WTC11 (cell line): ENCODE measurements around the gene IFT122. TPM values are rescaled to one million over a fixed set of nuclear protein-coding genes. Genes with fewer than 3 reads are reported as not detected.
A peak's percentile ranks its signal among the peaks of the same experiment; 100 is the strongest.

Experiments used
- ATAC-seq: fragments of 200-7000 bp; cut with Tn5 transposase; 2 replicates; pipeline ENCODE4 v1.10.0; 2021; ENCODE audit warnings: mild to moderate bottlenecking, moderate library complexity
- CTCF ChIA-PET: fragments of 300-600 bp; sonication (Branson Sonifier 250); formaldehyde crosslinking; loops from one replicate; lab custom pipeline; 2021; ENCODE audit warnings: antibody characterized with exemption; lab: Charles Lee
- POLR2A ChIA-PET: fragments of 350-600 bp; sonication (Branson Sonifier 250); formaldehyde crosslinking; loops from one replicate; lab custom pipeline; 2021; ENCODE audit warnings: antibody characterized with exemption; lab: Charles Lee
- DNase-seq: peaks from one replicate; pipeline ENCODE4 v3.0.0; 2021; ENCODE audit warnings: low spot score
- H3K27ac Mint-ChIP-seq: 2 replicates; pipeline ENCODE4 v1.8.0; 2021; ENCODE audit warnings: mixed read lengths
- H3K27me3 Mint-ChIP-seq: 2 replicates; pipeline ENCODE4 v1.8.0; 2021; ENCODE audit warnings: low read depth, mild to moderate bottlenecking, moderate library complexity, mixed read lengths
- H3K36me3 Mint-ChIP-seq: 2 replicates; pipeline ENCODE4 v1.8.0; 2021; ENCODE audit warnings: mixed read lengths
- H3K4me1 Mint-ChIP-seq: 2 replicates; pipeline ENCODE4 v1.8.0; 2022; ENCODE audit warnings: mixed read lengths
- H3K4me3 Mint-ChIP-seq: 2 replicates; pipeline ENCODE4 v1.8.0; 2021; ENCODE audit warnings: mild to moderate bottlenecking, moderate library complexity, mixed read lengths
- H3K9me3 Mint-ChIP-seq: 2 replicates; pipeline ENCODE4 v1.8.0; 2021; ENCODE audit warnings: mixed read lengths
- ATF3 ChIP-seq: sonication (generic); formaldehyde crosslinking; conservative IDR thresholded peaks from 2 replicates; pipeline ENCODE4 v1.8.1; 2022; ENCODE audit warnings: mild to moderate bottlenecking, missing genetic modification reagents
- CREM ChIP-seq: sonication (generic); formaldehyde crosslinking; IDR thresholded peaks from 2 replicates; pipeline ENCODE4 v1.8.1; 2022; ENCODE audit warnings: mild to moderate bottlenecking, missing genetic modification reagents, moderate library complexity
- CTCF ChIP-seq: fragments of 200-600 bp; IDR thresholded peaks from 2 replicates; pipeline ENCODE4 v1.8.0; 2022; ENCODE audit warnings: antibody characterized with exemption
- EMX1 ChIP-seq: fragments of 250-450 bp; sonication (Bioruptor Pico); IDR thresholded peaks from 2 replicates; pipeline ENCODE4 v1.8.0; 2021; ENCODE audit warnings: mild to moderate bottlenecking
- FOXP1 ChIP-seq: sonication (generic); formaldehyde crosslinking; IDR thresholded peaks from 2 replicates; pipeline ENCODE4 v1.8.0; 2022; ENCODE audit warnings: missing genetic modification reagents, mild to moderate bottlenecking, moderate library complexity, borderline replicate concordance
- GABPB1 ChIP-seq: sonication (generic); formaldehyde crosslinking; IDR thresholded peaks from 2 replicates; pipeline ENCODE4 v1.8.1; 2023; ENCODE audit warnings: mild to moderate bottlenecking, missing genetic modification reagents
- GRHL2 ChIP-seq: fragments of 250-450 bp; sonication (Bioruptor Pico); IDR thresholded peaks from 2 replicates; pipeline ENCODE4 v1.8.0; 2022; ENCODE audit warnings: mild to moderate bottlenecking, moderate library complexity; ENCODE audit not compliant: insufficient replicate concordance, severe bottlenecking
- GTF2I ChIP-seq: fragments of 250-450 bp; sonication (Bioruptor Pico); conservative IDR thresholded peaks from 2 replicates; pipeline ENCODE4 v1.4.0; 2021; ENCODE audit warnings: mild to moderate bottlenecking
- KAT7 ChIP-seq: sonication (generic); formaldehyde crosslinking; IDR thresholded peaks from 2 replicates; pipeline ENCODE4 v1.8.1; 2023; ENCODE audit warnings: missing genetic modification reagents, mild to moderate bottlenecking, borderline replicate concordance
- NR3C1 ChIP-seq: sonication (generic); formaldehyde crosslinking; conservative IDR thresholded peaks from 2 replicates; pipeline ENCODE4 v1.8.1; 2023; ENCODE audit warnings: low read depth, mild to moderate bottlenecking, missing genetic modification reagents
- OVOL2 ChIP-seq: fragments of 250-450 bp; sonication (Bioruptor Pico); IDR thresholded peaks from 2 replicates; pipeline ENCODE4 v1.9.0; 2021; ENCODE audit warnings: mild to moderate bottlenecking, borderline replicate concordance
- PREB ChIP-seq: sonication (generic); formaldehyde crosslinking; IDR thresholded peaks from 2 replicates; pipeline ENCODE4 v1.8.1; 2022; ENCODE audit warnings: mild to moderate bottlenecking, missing genetic modification reagents, moderate library complexity, borderline replicate concordance
- RELA ChIP-seq: sonication (generic); formaldehyde crosslinking; IDR thresholded peaks from 2 replicates; pipeline ENCODE4 v1.8.1; 2022; ENCODE audit warnings: missing genetic modification reagents, mild to moderate bottlenecking, borderline replicate concordance
- TEAD1 ChIP-seq: sonication (generic); formaldehyde crosslinking; IDR thresholded peaks from 2 replicates; pipeline ENCODE4 v1.8.0; 2022; ENCODE audit warnings: mild to moderate bottlenecking, missing genetic modification reagents
- USF1 ChIP-seq: sonication (generic); formaldehyde crosslinking; IDR thresholded peaks from 2 replicates; pipeline ENCODE4 v1.8.0; 2022; ENCODE audit warnings: mild to moderate bottlenecking, missing genetic modification reagents
- ZBTB21 ChIP-seq: sonication (generic); formaldehyde crosslinking; IDR thresholded peaks from 2 replicates; pipeline ENCODE4 v1.8.1; 2023; ENCODE audit warnings: mild to moderate bottlenecking, missing genetic modification reagents, borderline replicate concordance
- ZNF121 ChIP-seq: sonication (generic); formaldehyde crosslinking; IDR thresholded peaks from 2 replicates; pipeline ENCODE4 v1.8.0; 2023; ENCODE audit warnings: missing genetic modification reagents
- ZNF281 ChIP-seq: sonication (generic); formaldehyde crosslinking; IDR thresholded peaks from 2 replicates; pipeline ENCODE4 v1.8.0; 2023; ENCODE audit warnings: mild to moderate bottlenecking, missing genetic modification reagents
- ZNF317 ChIP-seq: sonication (generic); formaldehyde crosslinking; IDR thresholded peaks from 2 replicates; pipeline ENCODE4 v1.8.1; 2023; ENCODE audit warnings: low read depth, mild to moderate bottlenecking, moderate library complexity, missing genetic modification reagents, borderline replicate concordance
- ZNF396 ChIP-seq: fragments of 250-450 bp; sonication (Bioruptor Pico); IDR thresholded peaks from 2 replicates; pipeline ENCODE4 v1.8.0; 2021; ENCODE audit warnings: mild to moderate bottlenecking, moderate library complexity, borderline replicate concordance
- ZNF423 ChIP-seq: fragments of 250-450 bp; sonication (Bioruptor Pico); IDR thresholded peaks from 2 replicates; pipeline ENCODE4 v2.1.2; 2022; ENCODE audit warnings: mild to moderate bottlenecking, moderate library complexity
- ZSCAN18 ChIP-seq: fragments of 250-450 bp; sonication (Bioruptor Pico); IDR thresholded peaks from 2 replicates; pipeline ENCODE4 v2.1.2; 2022; ENCODE audit warnings: mild to moderate bottlenecking, moderate library complexity
- total RNA-seq: library from RNA; stranded (reverse); gene quantifications from 3 replicates; pipeline ENCODE4 v1.2.3, GENCODE V29; 2021
- TF ChIP-seq, protein P1 (sequence below): fragments of 250-450 bp; sonication (Bioruptor Pico); IDR thresholded peaks from 2 replicates; pipeline ENCODE4 v1.9.0; 2021; ENCODE audit warnings: mild to moderate bottlenecking
- TF ChIP-seq, protein P2 (sequence below): sonication (generic); formaldehyde crosslinking; IDR thresholded peaks from 2 replicates; pipeline ENCODE4 v1.8.1; 2022; ENCODE audit warnings: mild to moderate bottlenecking, moderate library complexity, missing genetic modification reagents

IFT122 gene
- total RNA-seq, 1 experiment from 2014 or later: 22.8 TPM

DNA sequence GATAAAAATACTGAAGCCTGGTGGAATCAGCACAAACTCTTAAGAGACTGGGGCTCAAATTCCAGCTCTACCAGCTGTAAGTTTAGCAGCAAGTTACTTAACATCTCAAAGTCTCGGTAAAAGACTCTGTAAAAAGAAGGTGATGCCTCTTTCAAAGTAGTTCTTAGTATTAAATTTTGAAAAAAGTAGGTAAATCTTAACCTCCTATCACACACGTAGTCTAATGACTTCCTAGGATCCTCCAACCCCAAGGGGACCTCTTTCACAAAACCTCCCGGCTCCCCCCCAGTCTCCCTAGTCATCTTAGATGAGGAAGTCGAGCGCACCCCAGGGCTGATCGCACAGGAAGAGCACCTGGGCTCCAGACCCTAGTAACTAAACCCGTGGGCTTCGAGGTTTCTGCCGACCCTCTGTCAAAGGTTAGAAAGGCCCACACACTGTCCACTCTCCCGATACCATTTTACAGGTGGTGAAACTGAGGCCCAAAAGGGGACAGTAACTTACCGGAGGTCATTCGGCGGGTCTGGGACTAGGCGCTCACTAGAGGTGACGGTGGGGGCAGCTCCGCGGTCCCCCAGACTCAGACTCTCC is 703 bp upstream of the IFT122 start:
- POLR2A ChIA-PET: interaction anchor here (0.6 to 1.8 kb wide), 7 partner anchors 8 to 169 kb away, joined by 3 to 10 read pairs (median 3); partner anchors contain the start of gene EFCAB12
- Mint-ChIP-seq H3K9me3 (no peaks in the 10 kb centered on the region), H3K27ac (peak overlapping the region; percentile 100), H3K4me3 (peak overlapping the region; percentile 99), H3K27me3 (no peaks in the 10 kb centered on the region; the same call in 1 of the 2 replicates), H3K4me1 (peaks cover 31% of the 10 kb centered on the region), H3K36me3 (peaks cover 38% of the 10 kb centered on the region)
- CTCF ChIA-PET: interaction anchor here (0.6 to 2.9 kb wide), 9 partner anchors 9 to 95 kb away, joined by 3 to 25 read pairs (median 4); partner anchors contain the start of gene EFCAB12
- peak; percentile 37 for DNase-seq
- peak; percentile 0; the same call in 1 of the 2 replicates for ATAC-seq
- TF ChIP-seq EMX1 (no peak), ATF3 (no peak), USF1 (0 out of 2 replicates have a peak, but pooled peaks have one; percentile 44), ZNF317 (CRISPR knock-in tag) (0 out of 2 replicates have a peak, but pooled peaks have one; percentile 41), CTCF (no peak), TEAD1 (CRISPR knock-in tag) (0 out of 2 replicates have a peak, but pooled peaks have one; percentile 39), ZNF281 (no peak), ZBTB21 (CRISPR knock-in tag) (no peak), ZSCAN18 (CRISPR knock-in tag) (no peak), RELA (no peak), ZNF121 (CRISPR knock-in tag) (peak; percentile 61; the same call in 1 of the 2 replicates), NR3C1 (no peak), FOXP1 (CRISPR knock-in tag) (no peak), KAT7 (CRISPR knock-in tag) (0 out of 2 replicates have a peak, but pooled peaks have one; percentile 71), ZNF396 (no peak), GTF2I (CRISPR knock-in tag) (peak; percentile 98), GRHL2 (CRISPR knock-in tag) (no peak), CREM (no peak; the same call in 1 of the 2 replicates), PREB (CRISPR knock-in tag) (no peak), OVOL2 (no peak), GABPB1 (0 out of 2 replicates have a peak, but pooled peaks have one; percentile 57), ZNF423 (CRISPR knock-in tag) (no peak)
- TF ChIP-seq, protein P1, sequence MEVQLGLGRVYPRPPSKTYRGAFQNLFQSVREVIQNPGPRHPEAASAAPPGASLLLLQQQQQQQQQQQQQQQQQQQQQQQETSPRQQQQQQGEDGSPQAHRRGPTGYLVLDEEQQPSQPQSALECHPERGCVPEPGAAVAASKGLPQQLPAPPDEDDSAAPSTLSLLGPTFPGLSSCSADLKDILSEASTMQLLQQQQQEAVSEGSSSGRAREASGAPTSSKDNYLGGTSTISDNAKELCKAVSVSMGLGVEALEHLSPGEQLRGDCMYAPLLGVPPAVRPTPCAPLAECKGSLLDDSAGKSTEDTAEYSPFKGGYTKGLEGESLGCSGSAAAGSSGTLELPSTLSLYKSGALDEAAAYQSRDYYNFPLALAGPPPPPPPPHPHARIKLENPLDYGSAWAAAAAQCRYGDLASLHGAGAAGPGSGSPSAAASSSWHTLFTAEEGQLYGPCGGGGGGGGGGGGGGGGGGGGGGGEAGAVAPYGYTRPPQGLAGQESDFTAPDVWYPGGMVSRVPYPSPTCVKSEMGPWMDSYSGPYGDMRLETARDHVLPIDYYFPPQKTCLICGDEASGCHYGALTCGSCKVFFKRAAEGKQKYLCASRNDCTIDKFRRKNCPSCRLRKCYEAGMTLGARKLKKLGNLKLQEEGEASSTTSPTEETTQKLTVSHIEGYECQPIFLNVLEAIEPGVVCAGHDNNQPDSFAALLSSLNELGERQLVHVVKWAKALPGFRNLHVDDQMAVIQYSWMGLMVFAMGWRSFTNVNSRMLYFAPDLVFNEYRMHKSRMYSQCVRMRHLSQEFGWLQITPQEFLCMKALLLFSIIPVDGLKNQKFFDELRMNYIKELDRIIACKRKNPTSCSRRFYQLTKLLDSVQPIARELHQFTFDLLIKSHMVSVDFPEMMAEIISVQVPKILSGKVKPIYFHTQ (CRISPR knock-in tag): no peak
- TF ChIP-seq, protein P2, sequence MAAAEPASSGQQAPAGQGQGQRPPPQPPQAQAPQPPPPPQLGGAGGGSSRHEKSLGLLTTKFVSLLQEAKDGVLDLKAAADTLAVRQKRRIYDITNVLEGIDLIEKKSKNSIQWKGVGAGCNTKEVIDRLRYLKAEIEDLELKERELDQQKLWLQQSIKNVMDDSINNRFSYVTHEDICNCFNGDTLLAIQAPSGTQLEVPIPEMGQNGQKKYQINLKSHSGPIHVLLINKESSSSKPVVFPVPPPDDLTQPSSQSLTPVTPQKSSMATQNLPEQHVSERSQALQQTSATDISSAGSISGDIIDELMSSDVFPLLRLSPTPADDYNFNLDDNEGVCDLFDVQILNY (CRISPR knock-in tag): no peak
